Thyroid gland (tissue), 4 donors: ENCODE measurements around the gene ZNF573. TPM values are rescaled to one million over a fixed set of nuclear protein-coding genes. Genes with fewer than 3 reads are reported as not detected.
"Not testable (repeated sequence)": the region's sequence is repeated elsewhere in the genome, so short reads cannot be mapped to it uniquely, and the experiment has no call there.

Experiments used
- DNase-seq, 2 donors: peaks; one replicate each; pipeline ENCODE4 v3.0.0-alpha.2; 2019
- H3K27ac ChIP-seq, 3 donors: fragments of 200-600 bp; sonication (generic); 1 replicate in 2 of 3; 2 replicates in 1 of 3; pipeline ENCODE4 v1.5.1; 2016 to 2019; ENCODE audit warnings: mild to moderate bottlenecking in 1 of 3, moderate library complexity in 1 of 3
- H3K27me3 ChIP-seq: fragments of 200-600 bp; sonication (generic); one replicate; pipeline ENCODE4 v1.5.1; 2019
- H3K36me3 ChIP-seq, 2 donors: fragments of 200-600 bp; sonication (generic); one replicate each; pipeline ENCODE4 v1.5.1; 2016 to 2019
- H3K4me1 ChIP-seq, 2 donors: fragments of 200-600 bp; sonication (generic); one replicate each; pipeline ENCODE4 v1.5.1; 2017 to 2019
- H3K4me3 ChIP-seq, 3 donors: fragments of 200-600 bp; sonication (generic); replicated peaks in 1 of 3; 1 replicate in 2 of 3; 2 replicates in 1 of 3; pipeline ENCODE4 v1.5.1; 2016; ENCODE audit warnings: mild to moderate bottlenecking in 1 of 3
- H3K9me3 ChIP-seq: fragments of 200-600 bp; sonication (generic); one replicate; pipeline ENCODE4 v1.5.1; 2017
- CTCF ChIP-seq, 6 experiments: fragments of 200-600 bp in 3 of 6; fragments of 450-650 bp in 3 of 6; sonication (generic) in 3 of 6; IDR thresholded peaks; one replicate each; pipeline ENCODE4 v1.5.1; 2016 to 2019; ENCODE audit warnings: antibody characterized with exemption in 6 of 6, mild to moderate bottlenecking in 2 of 6, inconsistent platforms in 1 of 6, moderate library complexity in 1 of 6
- POLR2A ChIP-seq, 2 donors: fragments of 450-650 bp; IDR thresholded peaks; one replicate each; pipeline ENCODE4 v1.6.1; 2017; ENCODE audit warnings: antibody characterized with exemption in 2 of 2, mild to moderate bottlenecking in 2 of 2, moderate library complexity in 1 of 2
- WGBS, 2 donors: methylation state at CpG; one replicate each; pipeline ENCODE4 v1.1.5; 2017; 5-methylcytosine and 5-hydroxymethylcytosine counted together
- intact Hi-C: fragments of 100-400 bp; cut with DNase I; formaldehyde crosslinking; loops from one replicate; pipeline ENCODE4 v1.15.1; 2023
- total RNA-seq, 4 donors: library from RNA; depleted of rRNA; stranded (reverse); fragments of >200 nt; gene quantifications; one replicate each; pipeline ENCODE4 v1.2.3, GENCODE V29; 2016

ZNF573 gene
- total RNA-seq: 10 to 100 TPM; 15.5 to 26.3 (median 22.3) TPM

- Histone ChIP-seq H3K27me3 (no peaks in the 10 kb centered on the region), H3K9me3 (no peaks in the 10 kb centered on the region), H3K4me1 (peaks cover 9 to 15% of the 10 kb centered on the region in 2 donors), H3K27ac (peak within 1 kb of the TSS; percentile 82 to 87 (median 85)), H3K36me3 (no peaks in the 10 kb centered on the region), H3K4me3 (peak within 1 kb of the TSS; percentile 11 to 92 (median 65))
- TF ChIP-seq POLR2A (IDR thresholded peaks at IDR 0.05) (peak; percentile 25 to 80), CTCF (IDR thresholded peaks at IDR 0.05) (peak in 3 of 6 experiments; percentile 9 to 28 (median 19))
- intact Hi-C loops: no loop called here
- WGBS, 2 donors: 1% methylated on average over 42 to 47 of the region's 47 CpGs
- DNase-seq: peak; percentile 79 to 80
Measured at GRCh38 chr19:37779127-37780005, at the start of gene ZNF573. Gene ZNF573, minus strand, starts transcription at chr19:37779586. Its CDS starts 5,857 bp downstream, at chr19:37773729.

GRCh38 chr19:37817180-37817981 lies 38.0 kb upstream of the ZNF573 start:
- no peaks in the 10 kb centered on the region for H3K9me3 ChIP-seq
- peak overlapping the region; percentile 12 to 60 (median 42) for H3K27ac ChIP-seq
- TF ChIP-seq CTCF (IDR thresholded peaks at IDR 0.05) (peak in 1 of 6 experiments; percentile 6), POLR2A (IDR thresholded peaks at IDR 0.05) (peak in 1 of 2 donors; percentile 57)
- H3K27me3 ChIP-seq: no peaks in the 10 kb centered on the region
- H3K4me3 ChIP-seq: peak overlapping the region; percentile 37 to 88 (median 67)
- intact Hi-C loops: no loop called here
- peaks cover 0 to 2% of the 10 kb centered on the region in 2 donors for H3K36me3 ChIP-seq
- 1 to 3% methylated on average over 19 to 33 of the region's 60 CpGs for WGBS, 2 donors
- H3K4me1 ChIP-seq: peaks cover 11 to 14% of the 10 kb centered on the region in 2 donors
- peak; percentile 93 to 95 for DNase-seq

- 92 to 94% methylated on average over 5 of the region's 5 CpGs for WGBS, 2 donors
- H3K4me3 ChIP-seq, H3K36me3 ChIP-seq, DNase-seq, H3K27me3 ChIP-seq, H3K27ac ChIP-seq, H3K9me3 ChIP-seq, intact Hi-C loops: not testable (repeated sequence)
- H3K4me1 ChIP-seq: peaks cover 11 to 14% of the 10 kb centered on the region in 2 donors
Measured at GRCh38 chr19:37815611-37816010, 36.2 kb upstream of the ZNF573 start.

DNA sequence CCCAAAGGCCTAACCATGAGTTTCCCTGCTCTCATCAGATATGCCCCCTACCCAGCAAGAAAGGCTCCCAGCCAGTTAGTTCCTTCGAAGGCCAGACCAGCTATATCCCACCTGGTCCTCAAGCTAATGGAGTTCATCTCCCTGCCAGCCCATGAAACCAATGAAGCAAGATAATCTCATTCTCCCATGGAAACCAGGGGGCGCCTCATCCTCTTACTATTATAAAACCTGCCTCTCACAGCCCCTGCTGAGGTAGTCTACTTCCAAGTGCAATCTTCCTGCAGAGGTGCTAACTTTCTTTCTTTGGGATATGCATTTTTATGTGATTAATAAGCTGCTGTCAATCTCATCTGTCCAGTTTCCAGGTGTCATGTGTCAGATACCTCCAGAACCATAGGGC lies 34.0 kb upstream of the ZNF573 start:
- no peaks in the 10 kb centered on the region for H3K9me3 ChIP-seq
- 83 to 89% methylated on average over 2 of the region's 2 CpGs for WGBS, 2 donors
- no peak for DNase-seq
- H3K36me3 ChIP-seq: no peaks in the 10 kb centered on the region
- TF ChIP-seq CTCF (IDR thresholded peaks at IDR 0.05) (no peak), POLR2A (IDR thresholded peaks at IDR 0.05) (no peak)
- H3K27ac ChIP-seq: no peak overlapping the region
- intact Hi-C loops: no loop called here
- H3K4me1 ChIP-seq: peaks cover 11 to 13% of the 10 kb centered on the region in 2 donors
- no peaks in the 10 kb centered on the region for H3K27me3 ChIP-seq
- no peak overlapping the region for H3K4me3 ChIP-seq

DNA sequence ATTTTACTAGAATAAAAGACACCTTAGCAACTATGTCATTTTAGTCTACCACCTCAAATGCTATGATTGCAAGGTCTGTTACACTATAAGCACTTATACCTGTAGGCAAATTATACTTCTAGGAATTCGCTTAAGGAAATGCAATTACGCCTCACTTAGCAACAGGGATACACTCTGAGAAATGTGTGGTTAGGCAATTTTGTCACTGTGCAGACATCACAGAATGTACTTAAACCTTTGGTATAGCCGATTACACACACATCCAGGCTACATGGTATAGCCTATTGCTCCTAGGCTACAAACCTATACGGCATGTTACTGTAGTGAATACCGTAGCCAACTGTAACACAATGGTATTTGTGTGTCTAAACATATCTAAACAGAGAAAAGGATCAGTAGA lies 30.0 kb upstream of the ZNF573 start:
- 97% methylated on average over 5 of the region's 5 CpGs for WGBS, 2 donors

More for the DNA sequence above, 30.0 kb upstream of the ZNF573 start:
- Histone ChIP-seq H3K36me3 (no peaks in the 10 kb centered on the region), H3K9me3 (no peaks in the 10 kb centered on the region), H3K27ac (no peak overlapping the region), H3K4me3 (no peak overlapping the region), H3K4me1 (no peaks in the 10 kb centered on the region), H3K27me3 (no peaks in the 10 kb centered on the region)
- no peak for DNase-seq
- TF ChIP-seq POLR2A (IDR thresholded peaks at IDR 0.05) (no peak), CTCF (IDR thresholded peaks at IDR 0.05) (no peak)
- intact Hi-C loops: no loop called here
